Neuronal stem cell (in vitro differentiated cells): ENCODE results near the gene ZNF678.

Experiments used
- DNase-seq: peaks from one replicate; pipeline ENCODE4 v3.0.0-alpha.2; 2013; ENCODE audit warnings: low spot score
- H2AFZ ChIP-seq: one replicate; pipeline ENCODE4 v1.6.1; 2013; ENCODE audit warnings: mild to moderate bottlenecking, low read length, inconsistent platforms
- H2AK5ac ChIP-seq: 2 replicates; pipeline ENCODE4 v1.6.1; 2013; ENCODE audit warnings: low read depth, mild to moderate bottlenecking, inconsistent platforms, low read length, moderate library complexity, mixed read lengths
- H2BK120ac ChIP-seq: 2 replicates; pipeline ENCODE4 v1.6.1; 2013; ENCODE audit warnings: low read depth, mild to moderate bottlenecking, inconsistent platforms, low read length, moderate library complexity, mixed read lengths
- H2BK12ac ChIP-seq: one replicate; pipeline ENCODE4 v1.6.1; 2013; ENCODE audit warnings: low read length, inconsistent platforms
- H2BK15ac ChIP-seq: 2 replicates; pipeline ENCODE4 v1.6.1; 2013; ENCODE audit warnings: mild to moderate bottlenecking, low read length, inconsistent platforms, mixed read lengths
- H2BK5ac ChIP-seq: one replicate; pipeline ENCODE4 v1.6.1; 2013; ENCODE audit warnings: inconsistent platforms, mild to moderate bottlenecking, low read length, moderate library complexity
- H3K14ac ChIP-seq: one replicate; pipeline ENCODE4 v1.6.1; 2013; ENCODE audit warnings: low read length, inconsistent platforms
- H3K18ac ChIP-seq: 2 replicates; pipeline ENCODE4 v1.6.1; 2013; ENCODE audit warnings: low read length, inconsistent platforms
- H3K23ac ChIP-seq: 2 replicates; pipeline ENCODE4 v1.6.1; 2013; ENCODE audit warnings: low read depth, mild to moderate bottlenecking, mixed read lengths, low read length, inconsistent platforms; ENCODE audit not compliant: poor library complexity
- H3K27ac ChIP-seq: replicated peaks from 3 replicates; pipeline ENCODE4 v1.5.1; 2013; ENCODE audit warnings: low read length, inconsistent platforms
- H3K27me3 ChIP-seq, 3 experiments: 2 replicates each; pipeline ENCODE4 v1.6.1; 2013; ENCODE audit warnings: low read length in 3 of 3, mild to moderate bottlenecking in 2 of 3, inconsistent platforms in 1 of 3, low read depth in 1 of 3, mixed read lengths in 1 of 3, moderate library complexity in 1 of 3; ENCODE audit not compliant: control insufficient read depth in 3 of 3, insufficient read depth in 3 of 3
- H3K36me3 ChIP-seq, 2 donors: replicated peaks in 1 of 2; 2 replicates each; pipeline ENCODE4 v1.6.1; 2013; ENCODE audit warnings: low read length in 2 of 2; ENCODE audit not compliant: control insufficient read depth in 2 of 2, insufficient read depth in 2 of 2
- H3K4ac ChIP-seq: 2 replicates; pipeline ENCODE4 v1.6.1; 2013; ENCODE audit warnings: inconsistent platforms, mild to moderate bottlenecking, low read length, moderate library complexity
- H3K4me1 ChIP-seq, 2 donors: 1 replicate in 1 of 2; 2 replicates in 1 of 2; pipeline ENCODE4 v1.6.1; 2013; ENCODE audit warnings: low read length in 2 of 2, low read depth in 1 of 2; ENCODE audit not compliant: control insufficient read depth in 2 of 2, insufficient read depth in 1 of 2
- H3K4me2 ChIP-seq: one replicate; pipeline ENCODE4 v1.6.1; 2013; ENCODE audit warnings: mild to moderate bottlenecking, low read length, inconsistent platforms; ENCODE audit not compliant: insufficient read depth, poor library complexity, severe bottlenecking
- H3K4me3 ChIP-seq, 2 donors: 2 replicates each; pipeline ENCODE4 v1.5.1; 2013; ENCODE audit warnings: low read length in 2 of 2, mild to moderate bottlenecking in 2 of 2, inconsistent platforms in 1 of 2, moderate library complexity in 1 of 2
- H3K79me1 ChIP-seq: one replicate; pipeline ENCODE4 v1.6.1; 2013; ENCODE audit warnings: low read depth, mild to moderate bottlenecking, inconsistent platforms, low read length, moderate library complexity
- H3K9ac ChIP-seq: one replicate; pipeline ENCODE4 v1.6.1; 2013; ENCODE audit warnings: mild to moderate bottlenecking, low read depth, low read length, inconsistent platforms; ENCODE audit not compliant: poor library complexity
- H3K9me3 ChIP-seq, 2 donors: replicated peaks in 1 of 2; 2 replicates each; pipeline versions ENCODE3 to v1.6.1; 2013; ENCODE audit warnings: low read length in 2 of 2, mild to moderate bottlenecking in 2 of 2, inconsistent platforms in 1 of 2, low read depth in 1 of 2, mixed read lengths in 1 of 2, moderate library complexity in 1 of 2; ENCODE audit not compliant: control insufficient read depth in 2 of 2, insufficient read depth in 1 of 2
- H4K8ac ChIP-seq: one replicate; pipeline ENCODE4 v1.6.1; 2013; ENCODE audit warnings: low read depth, mild to moderate bottlenecking, inconsistent platforms, low read length, moderate library complexity
- H4K91ac ChIP-seq: one replicate; pipeline ENCODE4 v1.6.1; 2013; ENCODE audit warnings: low read length, low read depth, mild to moderate bottlenecking, inconsistent platforms; ENCODE audit not compliant: poor library complexity
- whole genome bisulfite sequencing, 2 donors: extraction: QIAGEN DNeasy Blood & Tissue Kit; methylation state at CpG; one replicate each; pipeline ENCODE4 v1.1.7; 2013; ENCODE audit warnings: missing lambda C conversion rate in 2 of 2, mixed read lengths in 1 of 2; ENCODE audit not compliant: insufficient read length in 2 of 2, insufficient replicate concordance in 1 of 2; ENCODE audit errors: extremely low coverage in 2 of 2; 5-methylcytosine and 5-hydroxymethylcytosine counted together

The ZNF678 gene

GRCh38 chr1:227622739-227623475, 59.6 kb downstream of the ZNF678 start:
- Histone ChIP-seq H3K23ac (no peak overlapping the region), H2BK5ac (no peak overlapping the region), H3K9me3 (peaks cover 10 to 63% of the 10 kb centered on the region in 2 donors), H2AK5ac (no peak overlapping the region), H4K91ac (no peak overlapping the region), H3K18ac (no peak overlapping the region), H2BK12ac (no peak overlapping the region), H4K8ac (no peak overlapping the region), H3K4me2 (no peak overlapping the region), H3K36me3 (peaks cover 2 to 3% of the 10 kb centered on the region in 2 donors), H3K4me1 (no peaks in the 10 kb centered on the region), H3K4ac (no peak overlapping the region), H3K27ac (no peak overlapping the region), H3K9ac (no peak overlapping the region), H3K79me1 (peaks cover 2% of the 10 kb centered on the region), H3K27me3 (no peaks in the 10 kb centered on the region), H3K4me3 (no peak overlapping the region), H2BK120ac (no peak overlapping the region), H2BK15ac (no peak overlapping the region), H2AFZ (no peak overlapping the region), H3K14ac (no peak overlapping the region)
- no peak for DNase-seq
- no CpG with 5 or more reads among the region's 1 CpG for WGBS, 2 donors

- H4K91ac ChIP-seq = no peak overlapping the region
- no peak overlapping the region for H2BK15ac ChIP-seq
- no peak overlapping the region for H3K4me3 ChIP-seq
- no peaks in the 10 kb centered on the region for H3K4me1 ChIP-seq
- no CpG with 5 or more reads among the region's 13 CpGs for WGBS, 2 donors
- peaks cover 8% of the 10 kb centered on the region for H3K79me1 ChIP-seq
- no peak overlapping the region for H2AFZ ChIP-seq
- H3K27me3 ChIP-seq = no peaks in the 10 kb centered on the region
- no peak overlapping the region for H3K23ac ChIP-seq
- H3K14ac ChIP-seq = no peak overlapping the region
- H3K9me3 ChIP-seq = peaks cover 16 to 52% of the 10 kb centered on the region in 2 donors
- H3K27ac ChIP-seq = no peak overlapping the region
- no peak overlapping the region for H2BK120ac ChIP-seq
- H3K36me3 ChIP-seq = no peaks in the 10 kb centered on the region
- no peak overlapping the region for H2BK5ac ChIP-seq
- DNase-seq = no peak
- no peak overlapping the region for H3K9ac ChIP-seq
- H3K18ac ChIP-seq = no peak overlapping the region
- no peak overlapping the region for H4K8ac ChIP-seq
- no peak overlapping the region for H2AK5ac ChIP-seq
- no peak overlapping the region for H3K4ac ChIP-seq
- H2BK12ac ChIP-seq = no peak overlapping the region
- no peak overlapping the region for H3K4me2 ChIP-seq
These were observed 69.0 kb downstream of the ZNF678 start for GRCh38 chr1:227632325-227632724.

GRCh38 chr1:227635596-227635995, 72.2 kb downstream of the ZNF678 start:
- no peak overlapping the region for H2BK12ac ChIP-seq
- H4K8ac ChIP-seq = no peak overlapping the region
- no peak overlapping the region for H3K18ac ChIP-seq
- no peaks in the 10 kb centered on the region for H3K36me3 ChIP-seq
- no peak overlapping the region for H3K23ac ChIP-seq
- H3K27ac ChIP-seq = no peak overlapping the region
- no peaks in the 10 kb centered on the region for H3K4me1 ChIP-seq
- peaks cover 8% of the 10 kb centered on the region for H3K79me1 ChIP-seq
- no peaks in the 10 kb centered on the region for H3K27me3 ChIP-seq
- H2AFZ ChIP-seq = no peak overlapping the region
- H3K4ac ChIP-seq = no peak overlapping the region
- H3K9me3 ChIP-seq = peaks cover 25 to 68% of the 10 kb centered on the region in 2 donors
- no peak overlapping the region for H3K14ac ChIP-seq
- H3K4me3 ChIP-seq = no peak overlapping the region
- H3K9ac ChIP-seq = no peak overlapping the region
- H2AK5ac ChIP-seq = no peak overlapping the region
- H3K4me2 ChIP-seq = no peak overlapping the region
- H2BK5ac ChIP-seq = no peak overlapping the region
- DNase-seq = no peak
- H2BK120ac ChIP-seq = no peak overlapping the region
- no peak overlapping the region for H2BK15ac ChIP-seq
- WGBS, 2 donors = no CpG with 5 or more reads among the region's 9 CpGs
- H4K91ac ChIP-seq = no peak overlapping the region

DNA sequence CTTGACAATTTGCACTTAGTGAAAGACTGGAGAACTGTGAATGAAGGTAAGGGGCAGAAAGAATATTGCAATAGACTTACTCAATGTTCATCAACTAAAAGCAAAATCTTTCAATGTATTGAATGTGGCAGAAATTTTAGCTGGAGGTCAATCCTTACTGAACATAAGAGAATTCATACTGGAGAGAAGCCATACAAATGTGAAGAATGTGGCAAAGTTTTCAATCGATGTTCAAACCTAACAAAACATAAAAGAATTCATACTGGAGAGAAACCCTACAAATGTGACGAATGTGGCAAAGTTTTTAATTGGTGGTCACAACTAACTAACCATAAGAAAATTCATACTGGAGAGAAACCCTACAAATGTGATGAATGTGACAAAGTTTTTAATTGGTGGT, 91.1 kb downstream of the ZNF678 start:
- H3K4me1 ChIP-seq = no peaks in the 10 kb centered on the region
- H3K36me3 ChIP-seq = peaks cover 8 to 32% of the 10 kb centered on the region in 2 donors
- no peak overlapping the region for H3K14ac ChIP-seq
- no peak overlapping the region for H2AFZ ChIP-seq
- no peak overlapping the region for H4K8ac ChIP-seq
- H2AK5ac ChIP-seq = no peak overlapping the region
- H3K18ac ChIP-seq = no peak overlapping the region
- no peak overlapping the region for H4K91ac ChIP-seq
- H3K27ac ChIP-seq = no peak overlapping the region
- WGBS, 2 donors = no CpG with 5 or more reads among the region's 2 CpGs
- H2BK12ac ChIP-seq = no peak overlapping the region
- no peak overlapping the region for H2BK5ac ChIP-seq
- H3K4me3 ChIP-seq = no peak overlapping the region
- no peak overlapping the region for H3K23ac ChIP-seq
- peaks cover 22 to 100% of the 10 kb centered on the region in 2 donors for H3K9me3 ChIP-seq
- no peaks in the 10 kb centered on the region for H3K79me1 ChIP-seq
- no peak overlapping the region for H3K9ac ChIP-seq
- H2BK15ac ChIP-seq = no peak overlapping the region
- H3K4me2 ChIP-seq = no peak overlapping the region
- H2BK120ac ChIP-seq = no peak overlapping the region
- DNase-seq = no peak
- H3K4ac ChIP-seq = no peak overlapping the region
- H3K27me3 ChIP-seq = no peaks in the 10 kb centered on the region
